Nephron progenitor cell (in vitro differentiated cells): ENCODE results near the gene CCDC88C.

Experiments
- DNase-seq: peaks from one replicate; pipeline ENCODE4 v3.0.0; 2021
- H3K27ac Mint-ChIP-seq: 2 replicates; pipeline ENCODE4 v1.8.0; 2021; ENCODE audit warnings: mild to moderate bottlenecking, moderate library complexity, mixed read lengths
- H3K27me3 Mint-ChIP-seq: 2 replicates; pipeline ENCODE4 v1.8.0; 2021; ENCODE audit warnings: mild to moderate bottlenecking, low read depth, mixed read lengths; ENCODE audit not compliant: poor library complexity
- H3K36me3 Mint-ChIP-seq: 2 replicates; pipeline ENCODE4 v1.8.0; 2021; ENCODE audit warnings: low read depth, mixed read lengths
- H3K4me1 Mint-ChIP-seq: 2 replicates; pipeline ENCODE4 v1.8.0; 2021; ENCODE audit warnings: mixed read lengths
- H3K4me3 Mint-ChIP-seq: 2 replicates; pipeline ENCODE4 v1.8.0; 2021; ENCODE audit warnings: mild to moderate bottlenecking, moderate library complexity, mixed read lengths
- H3K9me3 Mint-ChIP-seq: 2 replicates; pipeline ENCODE4 v1.8.0; 2021; ENCODE audit warnings: mild to moderate bottlenecking, moderate library complexity, mixed read lengths
- CTCF ChIP-seq: fragments of 200-600 bp; sonication (generic); IDR thresholded peaks from 2 replicates; pipeline ENCODE4 v1.5.0; 2021; ENCODE audit warnings: antibody characterized with exemption

CCDC88C gene

GRCh38 chr14:91223028-91223783, 194.4 kb downstream of the CCDC88C start:
- Mint-ChIP-seq H3K36me3 (peaks cover 46% of the 10 kb centered on the region), H3K9me3 (no peaks in the 10 kb centered on the region), H3K4me3 (no peak overlapping the region), H3K27ac (no peak overlapping the region), H3K4me1 (peaks cover 18% of the 10 kb centered on the region), H3K27me3 (peaks cover 7% of the 10 kb centered on the region)
- DNase-seq, result no peak
- no peak for TF ChIP-seq CTCF
